NCI-H2227 (cell line): ENCODE results near the gene MATN4.

ENCODE experiments used
- DNase-seq: peaks from one replicate; lab custom pipeline; 2025; ENCODE audit not compliant: unreplicated experiment; lab: John Stamatoyannopoulos, UW

Gene MATN4

GRCh38 chr20:45317826-45318225 lies 9.7 kb upstream of the MATN4 start:
- no peak for DNase-seq

GRCh38 chr20:45316150-45317080 lies 8.3 kb upstream of the MATN4 start:
- DNase-seq: no peak

DNA sequence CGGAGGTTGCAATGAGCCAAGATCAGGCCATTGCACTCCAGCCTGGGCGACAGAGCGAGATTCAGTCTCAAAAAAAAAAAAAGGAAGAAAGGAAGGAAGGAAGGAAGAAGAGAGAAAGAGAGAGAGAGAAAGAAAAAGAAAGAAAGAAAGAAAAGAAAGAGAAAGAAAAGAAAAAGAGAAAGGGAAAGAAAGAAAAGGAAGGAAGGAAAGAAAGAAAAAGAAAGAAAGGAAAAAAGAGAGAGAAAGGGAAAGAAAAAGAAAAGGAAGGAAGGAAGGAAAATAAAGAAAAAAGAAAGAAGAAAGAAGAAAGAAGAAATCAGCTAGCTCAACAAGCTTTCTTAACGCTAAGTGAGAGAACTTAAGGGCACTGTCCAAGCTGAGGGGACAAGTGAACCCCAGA lies 7.6 kb upstream of the MATN4 start:
- DNase-seq: no peak

DNA sequence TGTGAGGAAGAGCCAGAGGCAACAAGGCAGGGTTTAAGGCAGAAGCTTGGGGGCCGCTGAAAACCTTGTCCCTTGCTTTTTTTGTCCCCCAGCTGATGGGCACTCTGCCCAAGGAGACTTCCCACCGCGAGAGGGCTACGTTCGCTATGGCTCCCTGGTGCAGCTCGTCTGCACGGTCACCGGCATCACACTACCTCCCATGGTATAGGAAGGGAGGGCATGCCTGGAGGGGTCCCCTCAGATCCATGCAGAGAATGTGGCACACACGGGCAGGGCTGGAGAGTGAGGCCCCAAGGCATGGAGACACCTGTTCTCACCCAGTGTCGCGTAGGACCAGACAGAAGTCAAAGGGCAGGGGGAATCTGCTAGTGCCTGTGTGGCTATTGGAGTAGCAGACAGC lies 5.8 kb upstream of the MATN4 start:
- no peak for DNase-seq

GRCh38 chr20:45313065-45313695 lies 5.1 kb upstream of the MATN4 start:
- no peak for DNase-seq

GRCh38 chr20:45312241-45312640 lies 4.1 kb upstream of the MATN4 start:
- DNase-seq: no peak

- DNase-seq: peak; percentile 59
Measured at GRCh38 chr20:45311589-45312211, 3.6 kb upstream of the MATN4 start.

GRCh38 chr20:45309075-45309474 lies 976 bp upstream of the MATN4 start:
- DNase-seq: no peak

DNA sequence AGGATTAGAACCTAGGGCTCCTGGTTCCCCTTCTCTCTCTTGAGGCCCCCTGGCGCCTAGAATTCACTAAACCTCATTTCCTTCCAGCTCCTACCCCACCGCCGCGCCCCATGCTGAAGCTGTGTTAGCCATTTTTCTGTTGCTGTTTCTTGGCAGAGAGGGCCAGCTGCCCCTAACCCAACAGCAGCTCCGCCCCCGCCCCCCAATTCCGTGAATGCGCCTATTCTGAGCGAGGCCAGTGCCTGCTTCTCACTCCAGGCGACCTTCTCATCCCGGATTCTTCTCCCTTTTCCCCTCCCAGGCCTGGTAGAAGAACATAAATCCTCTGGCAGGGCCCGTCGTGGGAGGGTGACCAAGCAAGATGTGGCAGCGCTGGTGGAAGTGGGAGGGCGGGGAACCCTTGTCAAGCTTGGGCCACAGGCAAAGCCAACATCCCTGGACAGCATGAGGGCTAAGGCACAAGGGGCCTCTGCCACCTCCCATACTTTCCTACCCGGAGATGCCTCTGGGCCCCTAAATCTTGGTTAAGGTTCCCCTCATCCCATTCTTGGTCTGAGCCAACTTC lies 941 bp downstream of the MATN4 start:
- DNase-seq: no peak

DNA sequence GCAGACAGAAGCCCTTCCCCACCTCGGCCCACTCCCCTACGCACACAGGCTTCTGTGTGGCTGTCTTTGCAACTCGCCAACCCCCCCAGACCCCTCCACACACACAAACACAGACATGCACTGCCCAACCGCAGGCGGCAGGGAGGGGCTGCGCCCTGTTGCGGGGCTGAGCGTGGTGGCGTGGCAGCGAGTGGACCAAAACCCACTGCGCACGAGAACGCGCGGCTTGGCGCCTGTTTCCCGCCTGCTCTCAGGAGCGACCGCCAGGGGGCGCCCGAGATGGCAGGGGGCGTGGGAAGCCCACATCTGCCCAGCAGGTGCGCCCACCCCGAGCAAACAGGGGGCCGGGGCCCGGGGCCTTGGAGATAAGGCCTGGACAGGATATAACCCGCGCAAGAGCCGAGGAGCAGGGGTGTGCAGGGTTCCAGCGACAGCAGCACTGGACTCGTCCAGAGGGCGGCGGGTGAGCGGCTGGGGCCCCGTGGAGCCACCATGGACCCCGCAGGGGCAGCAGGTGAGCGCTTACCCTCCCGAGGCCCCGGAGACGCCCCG lies 1.6 kb downstream of the MATN4 start, which contains the start of gene RBPJL:
RBPJL (plus strand) TSS at position 410 of the 552 bp plus-strand sequence; CDS start at position 493, 83 bp downstream.
- DNase-seq: no peak

DNA sequence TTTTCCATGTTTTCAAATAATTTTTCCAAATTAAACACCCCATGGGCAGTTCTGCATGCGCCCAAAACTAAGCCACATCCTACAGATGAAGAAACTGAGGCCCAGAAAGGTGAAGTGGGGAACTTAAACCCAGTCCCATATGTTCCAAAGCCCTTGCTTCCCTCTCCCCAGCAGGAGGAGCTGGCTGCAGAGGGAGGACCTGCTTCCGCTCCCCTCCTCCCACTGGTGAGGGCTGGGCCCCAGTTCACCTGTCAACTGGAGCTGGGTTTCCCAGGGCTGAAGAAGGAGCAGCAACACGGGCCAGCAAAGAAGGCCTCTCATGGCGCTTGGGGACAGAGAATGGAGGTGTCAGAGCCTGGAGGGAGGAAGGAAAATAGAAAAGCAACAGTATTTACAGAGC lies 2.8 kb downstream of the MATN4 start:
- no peak for DNase-seq

DNA sequence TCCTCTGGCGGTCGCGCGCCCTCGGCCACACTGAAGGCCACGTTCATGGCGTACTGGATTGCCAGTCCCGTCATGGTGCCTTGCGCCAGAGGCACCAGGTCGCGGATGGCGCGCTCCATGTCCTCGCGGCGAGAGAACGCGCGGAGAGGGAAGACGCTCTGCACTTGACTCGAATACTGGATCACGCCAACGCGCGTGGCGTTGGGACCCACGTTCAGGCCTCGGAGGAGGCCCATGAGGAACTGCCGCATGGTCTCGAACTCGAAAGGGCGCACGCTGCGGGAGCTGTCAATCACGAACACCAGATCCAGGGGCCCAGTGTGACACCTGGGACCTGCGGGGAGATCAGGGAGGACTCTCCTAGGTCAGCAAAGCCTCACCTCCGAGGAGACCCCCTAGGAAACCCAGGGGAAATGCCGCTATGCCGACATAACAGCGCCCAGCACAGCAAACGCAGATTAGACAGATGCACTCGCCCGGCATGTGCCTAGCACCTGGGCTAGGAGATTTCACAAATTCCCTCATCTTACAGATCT lies 3.6 kb downstream of the MATN4 start:
- no peak for DNase-seq

- no peak for DNase-seq
Measured at GRCh38 chr20:45303586-45304463, 4.3 kb downstream of the MATN4 start.

DNA sequence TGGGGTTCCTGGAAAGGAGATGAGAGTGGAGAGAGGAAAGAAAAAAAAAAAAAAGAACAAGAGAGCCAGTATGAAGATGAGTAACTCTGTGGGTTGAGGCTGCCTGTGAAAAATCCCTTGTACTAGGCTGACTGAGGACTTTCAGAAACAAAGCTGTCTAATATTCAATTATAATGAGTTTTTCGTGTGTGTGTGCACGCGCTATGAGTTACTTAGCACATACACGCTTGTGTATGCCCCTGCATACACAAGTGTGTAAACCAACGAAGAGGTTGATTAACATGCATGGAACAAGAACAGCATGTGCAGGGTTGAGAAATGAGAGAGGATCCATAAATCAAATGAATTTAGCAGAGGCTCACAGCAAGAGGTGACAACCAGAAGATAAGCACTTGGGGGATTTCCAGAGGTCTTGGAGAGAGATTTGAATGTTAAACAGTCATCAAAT lies 6.3 kb downstream of the MATN4 start:
- no peak for DNase-seq

DNA sequence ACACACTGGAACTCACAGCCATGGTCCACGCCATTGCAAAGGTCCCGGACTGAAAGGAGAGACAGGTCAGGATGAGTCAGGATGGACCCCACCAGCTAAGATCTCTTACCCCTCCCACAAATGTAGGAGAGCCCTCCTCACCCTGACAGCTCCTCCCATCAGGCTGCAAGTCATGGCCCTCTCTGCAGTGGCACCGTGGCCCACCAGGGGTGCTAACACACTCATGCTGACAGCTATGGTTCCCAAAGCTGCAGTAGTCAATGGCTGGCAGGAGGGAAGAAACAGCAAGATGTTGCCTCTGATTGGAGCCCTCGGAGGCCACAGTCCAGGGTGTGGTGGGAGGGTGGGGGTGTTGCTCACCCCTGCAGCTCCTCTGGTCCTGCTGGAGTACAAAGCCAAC lies 7.1 kb downstream of the MATN4 start:
- DNase-seq: peak; percentile 50

GRCh38 chr20:45299786-45300185 lies 8.3 kb downstream of the MATN4 start:
- no peak for DNase-seq

DNA sequence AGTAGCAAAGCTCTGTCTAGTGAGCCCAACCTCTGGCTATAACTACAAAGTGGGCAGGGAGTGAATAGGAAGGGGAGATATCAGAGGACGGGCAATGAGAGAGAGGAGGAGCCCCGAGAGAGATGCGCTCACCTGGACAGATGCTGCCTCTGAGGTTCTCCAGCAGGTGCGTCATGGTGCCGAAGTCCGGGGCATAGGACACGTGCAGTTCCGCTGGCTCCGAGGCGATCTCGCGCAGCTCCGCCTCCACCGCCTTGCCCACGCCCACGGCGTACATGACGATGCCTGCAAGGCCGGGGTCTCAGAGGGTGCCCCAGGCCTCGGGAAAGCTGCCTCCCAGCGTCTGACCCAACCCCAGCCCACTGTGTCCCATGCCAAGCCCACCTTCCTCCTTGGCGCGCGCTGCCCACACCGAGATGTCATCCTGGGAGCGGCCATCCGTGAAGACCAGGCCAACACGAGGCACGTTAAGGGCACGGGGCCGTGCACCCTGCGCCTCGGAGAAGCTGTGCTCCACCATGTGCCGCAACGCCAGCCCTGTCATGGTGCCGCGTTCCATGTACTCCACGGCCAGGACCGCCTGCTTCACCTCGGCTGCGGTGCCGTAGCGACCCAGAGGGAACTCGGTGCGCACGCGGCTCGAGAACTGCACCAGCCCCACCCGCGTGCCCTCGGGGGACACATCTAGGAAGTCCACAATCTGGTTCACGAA lies 10.2 kb downstream of the MATN4 start:
- DNase-seq: no peak

GRCh38 chr20:45294659-45295058 lies 13.4 kb downstream of the MATN4 start:
- no peak for DNase-seq

GRCh38 chr20:45294003-45294368 lies 14.1 kb downstream of the MATN4 start:
- no peak for DNase-seq
